ENCODE data around the gene RADIL.

The RADIL gene

GRCh38 chr7:4755045-4755444, 128.5 kb downstream of the RADIL start:
- Histone ChIP-seq H3K9me3 (ENCODE audit: control insufficient read depth, insufficient read depth, low read length) (no peaks in the 10 kb centered on the region), H3K4me1 (ENCODE audit: insufficient read depth, low read length) (no peaks in the 10 kb centered on the region), H3K36me3 (ENCODE audit: insufficient read depth, low read length) (no peaks in the 10 kb centered on the region), H3K9ac (ENCODE audit: low read depth, low read length) (no peak overlapping the region)

GRCh38 chr7:4754433-4755010, 129.0 kb downstream of the RADIL start:
- Histone ChIP-seq H3K9ac (ENCODE audit: low read depth, low read length) (no peak overlapping the region), H3K4me1 (ENCODE audit: insufficient read depth, low read length) (no peaks in the 10 kb centered on the region), H3K9me3 (ENCODE audit: control insufficient read depth, insufficient read depth, low read length) (no peaks in the 10 kb centered on the region), H3K36me3 (ENCODE audit: insufficient read depth, low read length) (no peaks in the 10 kb centered on the region)

GRCh38 chr7:4753598-4754432, 129.7 kb downstream of the RADIL start:
- H3K36me3 ChIP-seq (ENCODE audit: insufficient read depth, low read length), result no peaks in the 10 kb centered on the region
- H3K4me1 ChIP-seq (ENCODE audit: insufficient read depth, low read length), result no peaks in the 10 kb centered on the region
- H3K9me3 ChIP-seq (ENCODE audit: control insufficient read depth, insufficient read depth, low read length), result no peaks in the 10 kb centered on the region
- H3K9ac ChIP-seq (ENCODE audit: low read depth, low read length), result no peak overlapping the region

- Histone ChIP-seq H3K4me1 (ENCODE audit: insufficient read depth, low read length) (no peaks in the 10 kb centered on the region), H3K9ac (ENCODE audit: low read depth, low read length) (no peak overlapping the region), H3K9me3 (ENCODE audit: control insufficient read depth, insufficient read depth, low read length) (no peaks in the 10 kb centered on the region), H3K36me3 (ENCODE audit: insufficient read depth, low read length) (no peaks in the 10 kb centered on the region)
Measured at GRCh38 chr7:4751398-4751947, 132.0 kb downstream of the RADIL start.

- no peak overlapping the region for H3K9ac ChIP-seq (ENCODE audit: low read depth, low read length)
Measured at GRCh38 chr7:4749798-4750197, 133.7 kb downstream of the RADIL start.

GRCh38 chr7:4749363-4749762, 134.2 kb downstream of the RADIL start:
- Histone ChIP-seq H3K9ac (ENCODE audit: low read depth, low read length) (no peak overlapping the region), H3K9me3 (ENCODE audit: control insufficient read depth, insufficient read depth, low read length) (no peaks in the 10 kb centered on the region), H3K4me1 (ENCODE audit: insufficient read depth, low read length) (no peaks in the 10 kb centered on the region; the same call in 1 of the 2 replicates), H3K36me3 (ENCODE audit: insufficient read depth, low read length) (no peaks in the 10 kb centered on the region)

More at GRCh38 chr7:4749798-4750197, 133.7 kb downstream of the RADIL start:
- no peaks in the 10 kb centered on the region for H3K9me3 ChIP-seq (ENCODE audit: control insufficient read depth, insufficient read depth, low read length)
- no peaks in the 10 kb centered on the region; the same call in 1 of the 2 replicates for H3K4me1 ChIP-seq (ENCODE audit: insufficient read depth, low read length)
- no peaks in the 10 kb centered on the region for H3K36me3 ChIP-seq (ENCODE audit: insufficient read depth, low read length)
